Neural progenitor cell (in vitro differentiated cells): Measurements from ENCODE around the gene ARHGEF25. TPM values are rescaled to one million over a fixed set of nuclear protein-coding genes. Genes with fewer than 3 reads are reported as not detected.

Experiments used
- DNase-seq: peaks from one replicate; pipeline ENCODE4 v3.0.0-alpha.2; 2016; ENCODE audit warnings: low spot score
- H2AFZ ChIP-seq: fragments of 200-600 bp; sonication (generic); replicated peaks from 2 replicates; pipeline ENCODE4 v1.6.1; 2016; ENCODE audit warnings: antibody characterized with exemption
- H3F3A ChIP-seq: fragments of 200-600 bp; sonication (generic); 2 replicates; pipeline ENCODE4 v1.6.1; 2016; ENCODE audit warnings: antibody characterized with exemption, low read depth
- H3K27ac ChIP-seq: fragments of 200-600 bp; sonication (generic); 2 replicates; pipeline ENCODE4 v1.5.1; 2016; ENCODE audit warnings: mild to moderate bottlenecking
- H3K27me3 ChIP-seq: fragments of 200-600 bp; sonication (generic); 2 replicates; pipeline ENCODE4 v1.6.1; 2016; ENCODE audit warnings: mild to moderate bottlenecking, moderate library complexity
- H3K36me3 ChIP-seq: fragments of 200-600 bp; sonication (generic); 2 replicates; pipeline ENCODE4 v1.5.1; 2016
- H3K4me1 ChIP-seq: fragments of 200-600 bp; sonication (generic); 2 replicates; pipeline ENCODE4 v1.6.1; 2016; ENCODE audit warnings: mixed run types
- H3K4me2 ChIP-seq: fragments of 200-600 bp; sonication (generic); 2 replicates; pipeline ENCODE4 v1.6.1; 2016
- H3K4me3 ChIP-seq: fragments of 200-600 bp; sonication (generic); 2 replicates; pipeline ENCODE4 v1.5.1; 2016
- H3K79me2 ChIP-seq: fragments of 200-600 bp; sonication (generic); 2 replicates; pipeline ENCODE4 v1.6.1; 2016; ENCODE audit warnings: low read depth
- H3K9ac ChIP-seq: fragments of 200-600 bp; sonication (generic); 2 replicates; pipeline ENCODE4 v1.6.1; 2016
- H3K9me3 ChIP-seq: fragments of 200-600 bp; sonication (generic); 2 replicates; pipeline ENCODE4 v1.5.1; 2016; ENCODE audit warnings: low read depth
- H4K20me1 ChIP-seq: fragments of 200-600 bp; sonication (generic); 2 replicates; pipeline ENCODE4 v1.6.1; 2016; ENCODE audit warnings: low read depth
- H3K27ac Mint-ChIP-seq: 3 replicates; pipeline ENCODE4 v1.8.0; 2021; ENCODE audit warnings: mixed read lengths
- H3K27me3 Mint-ChIP-seq: 2 replicates; pipeline ENCODE4 v1.8.0; 2022; ENCODE audit warnings: low read depth, mild to moderate bottlenecking, inconsistent platforms, moderate library complexity, mixed read lengths; ENCODE audit not compliant: insufficient read depth
- H3K36me3 Mint-ChIP-seq: 3 replicates; pipeline ENCODE4 v1.8.0; 2021; ENCODE audit warnings: mixed read lengths
- H3K4me1 Mint-ChIP-seq: 3 replicates; pipeline ENCODE4 v1.8.0; 2021; ENCODE audit warnings: mixed read lengths
- H3K4me3 Mint-ChIP-seq: 3 replicates; pipeline ENCODE4 v1.8.0; 2021; ENCODE audit warnings: mild to moderate bottlenecking, moderate library complexity, mixed read lengths
- H3K9me3 Mint-ChIP-seq: 3 replicates; pipeline ENCODE4 v1.8.0; 2020; ENCODE audit warnings: mixed read lengths
- CTCF ChIP-seq: fragments of 200-600 bp; sonication (generic); IDR thresholded peaks from 2 replicates; pipeline ENCODE4 v1.5.1; 2017; ENCODE audit warnings: antibody characterized with exemption, mild to moderate bottlenecking
- EZH2 ChIP-seq: fragments of 200-600 bp; sonication (generic); IDR thresholded peaks from 2 replicates; pipeline ENCODE4 v1.6.1; 2017; ENCODE audit warnings: antibody characterized with exemption, mild to moderate bottlenecking, moderate library complexity
- EZH2phosphoT487 ChIP-seq: fragments of 200-600 bp; sonication (generic); IDR thresholded peaks from 2 replicates; pipeline ENCODE4 v1.6.1; 2017; ENCODE audit warnings: antibody characterized with exemption
- total RNA-seq: library from RNA; depleted of rRNA; stranded (reverse); fragments of >200 nt; gene quantifications from 2 replicates; pipeline ENCODE4 v1.2.3, GENCODE V29; 2015; ENCODE audit warnings: low replicate concordance

The ARHGEF25 gene
- total RNA-seq, 1 donor from 2014 or later = 17.3 TPM

- Mint-ChIP-seq H3K4me3 (no peak overlapping the region), H3K27me3 (peaks cover 10% of the 10 kb centered on the region), H3K27ac (no peak overlapping the region), H3K4me1 (peaks cover 32% of the 10 kb centered on the region), H3K36me3 (peaks cover 14% of the 10 kb centered on the region), H3K9me3 (no peaks in the 10 kb centered on the region)
- TF ChIP-seq EZH2phosphoT487 (no peak), CTCF (no peak), EZH2 (no peak)
- H3K4me1 ChIP-seq = peaks cover 29% of the 10 kb centered on the region
- DNase-seq = no peak
- no peak overlapping the region for H2AFZ ChIP-seq
- H3K4me3 ChIP-seq = no peak overlapping the region
- no peak overlapping the region for H3K4me2 ChIP-seq
- H3F3A ChIP-seq = peaks cover 42% of the 10 kb centered on the region
- peaks cover 13% of the 10 kb centered on the region for H4K20me1 ChIP-seq
- no peak overlapping the region for H3K27ac ChIP-seq
- no peaks in the 10 kb centered on the region for H3K9me3 ChIP-seq
- H3K79me2 ChIP-seq = peaks cover 16% of the 10 kb centered on the region
- H3K36me3 ChIP-seq = no peaks in the 10 kb centered on the region
- H3K9ac ChIP-seq = no peak overlapping the region
- H3K27me3 ChIP-seq = peaks cover 22% of the 10 kb centered on the region
These were observed 4.4 kb upstream of the ARHGEF25 start for GRCh38 chr12:57606821-57607220.

- Histone ChIP-seq H3K9ac (no peak overlapping the region), H3K27ac (no peak overlapping the region), H3K4me2 (no peak overlapping the region), H3K27me3 (peaks cover 34% of the 10 kb centered on the region), H3F3A (peaks cover 42% of the 10 kb centered on the region), H3K9me3 (no peaks in the 10 kb centered on the region), H3K4me3 (no peak overlapping the region), H2AFZ (no peak overlapping the region), H4K20me1 (peaks cover 13% of the 10 kb centered on the region), H3K36me3 (no peaks in the 10 kb centered on the region), H3K79me2 (peaks cover 16% of the 10 kb centered on the region), H3K4me1 (peaks cover 29% of the 10 kb centered on the region)
- DNase-seq = no peak
- Mint-ChIP-seq H3K9me3 (no peaks in the 10 kb centered on the region), H3K27ac (no peak overlapping the region), H3K27me3 (peaks cover 15% of the 10 kb centered on the region), H3K36me3 (peaks cover 7% of the 10 kb centered on the region), H3K4me1 (peaks cover 40% of the 10 kb centered on the region), H3K4me3 (no peak overlapping the region)
- no peak for TF ChIP-seq CTCF
These were observed 3.1 kb upstream of the ARHGEF25 start for GRCh38 chr12:57607958-57608663.

- Mint-ChIP-seq H3K27me3 (peaks cover 12% of the 10 kb centered on the region), H3K4me3 (no peak overlapping the region), H3K9me3 (no peaks in the 10 kb centered on the region), H3K4me1 (peaks cover 33% of the 10 kb centered on the region), H3K36me3 (peaks cover 10% of the 10 kb centered on the region), H3K27ac (no peak overlapping the region)
- H2AFZ ChIP-seq = no peak overlapping the region
- H4K20me1 ChIP-seq = peaks cover 13% of the 10 kb centered on the region
- DNase-seq = peak; percentile 12
- peaks cover 36% of the 10 kb centered on the region for H3K27me3 ChIP-seq
- peaks cover 16% of the 10 kb centered on the region for H3K79me2 ChIP-seq
- no peaks in the 10 kb centered on the region for H3K36me3 ChIP-seq
- no peak overlapping the region for H3K9ac ChIP-seq
- peak overlapping the region; percentile 60 for H3K4me3 ChIP-seq
- H3K4me1 ChIP-seq = peaks cover 18% of the 10 kb centered on the region
- H3K27ac ChIP-seq = no peak overlapping the region
- peaks cover 30% of the 10 kb centered on the region for H3F3A ChIP-seq
- H3K9me3 ChIP-seq = no peaks in the 10 kb centered on the region
- peak overlapping the region; percentile 89 for H3K4me2 ChIP-seq
- TF ChIP-seq CTCF = no peak
- no peak for TF ChIP-seq EZH2
- TF ChIP-seq EZH2phosphoT487 = no peak
These were observed 2.0 kb upstream of the ARHGEF25 start for GRCh38 chr12:57609101-57609780.
